Peyer's patch (tissue), 4 donors: Measurements from ENCODE around the gene ADIPOR2.
"Not testable (repeated sequence)": the region's sequence is repeated elsewhere in the genome, so short reads cannot be mapped to it uniquely, and the experiment has no call there.

ENCODE experiments used
- POLR2A ChIP-seq, 2 donors: fragments of 450-650 bp; IDR thresholded peaks; one replicate each; pipeline ENCODE4 v1.5.1; 2017; ENCODE audit warnings: antibody characterized with exemption in 2 of 2, mild to moderate bottlenecking in 2 of 2, moderate library complexity in 2 of 2
- TF ChIP-seq, protein P1 (sequence below), 6 experiments: fragments of 450-650 bp in 4 of 6; fragments of 200-600 bp in 2 of 6; sonication (generic) in 1 of 6; IDR thresholded peaks; one replicate each; pipeline ENCODE4 v1.5.1; 2017 to 2019; ENCODE audit warnings: antibody characterized with exemption in 6 of 6, mild to moderate bottlenecking in 3 of 6, moderate library complexity in 1 of 6

DNA sequence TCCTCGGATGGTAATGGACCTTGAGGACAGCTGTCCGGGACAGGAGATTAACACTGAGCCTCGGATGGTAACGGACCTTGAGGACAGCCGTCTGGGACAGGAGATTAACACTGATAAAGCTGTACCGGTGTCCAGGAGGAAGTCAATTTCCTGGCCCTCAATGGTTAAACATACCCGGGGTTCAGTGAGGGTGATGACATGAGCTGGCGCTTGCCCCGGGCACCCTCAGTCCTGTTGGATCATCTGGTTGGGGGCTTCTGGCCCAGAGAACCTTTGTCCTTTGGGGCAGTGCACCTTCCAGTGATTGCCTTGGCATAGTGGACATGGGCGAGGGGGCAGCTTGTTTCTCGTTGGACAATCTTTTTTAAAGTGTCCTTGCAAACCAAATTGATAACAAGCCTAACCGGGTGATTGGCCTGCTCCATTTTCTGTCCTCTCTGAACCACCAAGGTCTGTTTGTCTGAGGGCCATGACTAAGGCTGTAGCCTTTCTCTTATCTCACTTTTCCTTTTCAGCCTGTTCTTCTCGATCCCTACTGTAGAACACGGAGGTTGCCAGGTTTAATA is 23.0 kb downstream of the ADIPOR2 start:
- TF ChIP-seq, protein P1, sequence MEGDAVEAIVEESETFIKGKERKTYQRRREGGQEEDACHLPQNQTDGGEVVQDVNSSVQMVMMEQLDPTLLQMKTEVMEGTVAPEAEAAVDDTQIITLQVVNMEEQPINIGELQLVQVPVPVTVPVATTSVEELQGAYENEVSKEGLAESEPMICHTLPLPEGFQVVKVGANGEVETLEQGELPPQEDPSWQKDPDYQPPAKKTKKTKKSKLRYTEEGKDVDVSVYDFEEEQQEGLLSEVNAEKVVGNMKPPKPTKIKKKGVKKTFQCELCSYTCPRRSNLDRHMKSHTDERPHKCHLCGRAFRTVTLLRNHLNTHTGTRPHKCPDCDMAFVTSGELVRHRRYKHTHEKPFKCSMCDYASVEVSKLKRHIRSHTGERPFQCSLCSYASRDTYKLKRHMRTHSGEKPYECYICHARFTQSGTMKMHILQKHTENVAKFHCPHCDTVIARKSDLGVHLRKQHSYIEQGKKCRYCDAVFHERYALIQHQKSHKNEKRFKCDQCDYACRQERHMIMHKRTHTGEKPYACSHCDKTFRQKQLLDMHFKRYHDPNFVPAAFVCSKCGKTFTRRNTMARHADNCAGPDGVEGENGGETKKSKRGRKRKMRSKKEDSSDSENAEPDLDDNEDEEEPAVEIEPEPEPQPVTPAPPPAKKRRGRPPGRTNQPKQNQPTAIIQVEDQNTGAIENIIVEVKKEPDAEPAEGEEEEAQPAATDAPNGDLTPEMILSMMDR (IDR thresholded peaks at IDR 0.05), result not testable (repeated sequence)
- not testable (repeated sequence) for TF ChIP-seq POLR2A (IDR thresholded peaks at IDR 0.05)
